ENCODE measurements around the gene AJM1.
"Not testable (repeated sequence)": the region's sequence is repeated elsewhere in the genome, so short reads cannot be mapped to it uniquely, and the experiment has no call there.

DNA sequence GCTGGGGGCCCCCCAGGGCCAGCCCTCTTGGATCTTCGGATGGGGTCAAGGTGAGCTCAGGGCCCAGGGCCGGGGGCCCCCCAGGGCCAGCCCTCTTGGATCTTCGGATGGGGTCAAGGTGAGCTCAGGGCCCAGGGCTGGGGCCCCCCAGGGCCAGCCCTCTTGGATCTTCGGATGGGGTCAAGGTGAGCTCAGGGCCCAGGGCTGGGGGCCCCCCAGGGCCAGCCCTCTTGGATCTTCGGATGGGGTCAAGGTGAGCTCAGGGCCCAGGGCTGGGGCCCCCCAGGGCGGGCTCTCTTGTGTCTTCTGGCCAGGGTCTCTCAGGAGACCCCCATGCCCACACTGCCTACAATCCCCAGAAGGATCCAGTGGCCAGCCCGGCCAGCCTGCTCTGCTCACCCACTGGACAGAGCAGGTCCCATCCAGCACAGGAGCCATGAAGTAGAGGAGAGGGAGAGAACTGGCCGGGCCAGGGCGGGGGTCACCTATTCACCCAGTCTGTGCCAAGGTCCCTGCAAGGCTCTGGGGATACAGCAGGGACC lies 39.2 kb upstream of the AJM1 start:
- TF ChIP-seq, protein P1, sequence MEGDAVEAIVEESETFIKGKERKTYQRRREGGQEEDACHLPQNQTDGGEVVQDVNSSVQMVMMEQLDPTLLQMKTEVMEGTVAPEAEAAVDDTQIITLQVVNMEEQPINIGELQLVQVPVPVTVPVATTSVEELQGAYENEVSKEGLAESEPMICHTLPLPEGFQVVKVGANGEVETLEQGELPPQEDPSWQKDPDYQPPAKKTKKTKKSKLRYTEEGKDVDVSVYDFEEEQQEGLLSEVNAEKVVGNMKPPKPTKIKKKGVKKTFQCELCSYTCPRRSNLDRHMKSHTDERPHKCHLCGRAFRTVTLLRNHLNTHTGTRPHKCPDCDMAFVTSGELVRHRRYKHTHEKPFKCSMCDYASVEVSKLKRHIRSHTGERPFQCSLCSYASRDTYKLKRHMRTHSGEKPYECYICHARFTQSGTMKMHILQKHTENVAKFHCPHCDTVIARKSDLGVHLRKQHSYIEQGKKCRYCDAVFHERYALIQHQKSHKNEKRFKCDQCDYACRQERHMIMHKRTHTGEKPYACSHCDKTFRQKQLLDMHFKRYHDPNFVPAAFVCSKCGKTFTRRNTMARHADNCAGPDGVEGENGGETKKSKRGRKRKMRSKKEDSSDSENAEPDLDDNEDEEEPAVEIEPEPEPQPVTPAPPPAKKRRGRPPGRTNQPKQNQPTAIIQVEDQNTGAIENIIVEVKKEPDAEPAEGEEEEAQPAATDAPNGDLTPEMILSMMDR (IDR thresholded peaks at IDR 0.05; ENCODE audit: control extremely low read depth in 1 of 3, insufficient read depth in 1 of 3, low read depth in 1 of 3, low read length in 3 of 3), result not testable (repeated sequence)
- TF ChIP-seq POLR2A (IDR thresholded peaks at IDR 0.05; ENCODE audit: control extremely low read depth in 1 of 2, low read depth in 2 of 2, low read length in 2 of 2); BRCA1 (IDR thresholded peaks at IDR 0.05; ENCODE audit: low read depth, low read length); SUZ12 (IDR thresholded peaks at IDR 0.05; ENCODE audit: low read length): not testable (repeated sequence)

Data from H1 (cell line).